GM12878 (cell line): ENCODE results near the gene CCDC63. TPM values are rescaled to one million over a fixed set of nuclear protein-coding genes. Genes with fewer than 3 reads are reported as not detected.
A peak's percentile ranks its signal among the peaks of the same experiment; 100 is the strongest.

Source experiments
- ATAC-seq: fragments of 200-7000 bp; cut with Tn5 transposase; 3 replicates; pipeline ENCODE4 v1.9.1; 2020; ENCODE audit warnings: mild to moderate bottlenecking, moderate library complexity
- BruUV-seq: library from RNA; stranded (reverse); fragments of 400-500 nt; replicated peaks from 2 replicates; lab custom pipeline; 2021; lab: Mats Ljungman, UMichigan
- CTCF ChIA-PET: fragments of 300-600 bp; sonication (Branson Sonifier 250); formaldehyde crosslinking; extraction: SDS; loops from one replicate; lab custom pipeline; 2021; ENCODE audit warnings: inconsistent platforms; lab: Yijun Ruan, JAX
- POLR2A ChIA-PET: fragments of 350-600 bp; formaldehyde crosslinking; extraction: SDS; loops from one replicate; lab custom pipeline; 2021; ENCODE audit warnings: inconsistent platforms; lab: Charles Lee
- RAD21 ChIA-PET: fragments of 300-600 bp; sonication (Branson Sonifier 250); formaldehyde crosslinking; loops from one replicate; lab custom pipeline; 2023; ENCODE audit warnings: antibody characterized with exemption; ENCODE audit not compliant: unreplicated experiment; lab: Charles Lee
- SMC1A ChIA-PET: fragments of 300-600 bp; sonication (Branson Sonifier 250); formaldehyde crosslinking; loops from one replicate; lab custom pipeline; 2023; ENCODE audit not compliant: unreplicated experiment, uncharacterized antibody; lab: Charles Lee
- DNase-seq: peaks from one replicate; pipeline ENCODE4 v3.0.0-alpha.2; 2011; ENCODE audit warnings: low read depth, low spot score
- FAIRE-seq: peaks from 3 replicates; lab custom pipeline; 2011; peaks lifted over from hg19 to GRCh38; lab: Jason Lieb, UNC
- H2AFZ ChIP-seq: 2 replicates; pipeline ENCODE4 v1.6.0; 2011; ENCODE audit warnings: low read depth, low read length, control low read depth; ENCODE audit not compliant: control insufficient read depth
- H3K27ac ChIP-seq: 2 replicates; pipeline ENCODE4 v1.5.1; 2011; ENCODE audit warnings: control low read depth; ENCODE audit not compliant: control insufficient read depth, insufficient read depth
- H3K27me3 ChIP-seq, 2 experiments: replicated peaks in 1 of 2; 2 replicates each; pipeline versions ENCODE4 v1.6.0 to v1.6.1; 2011; ENCODE audit warnings: low read length in 1 of 2; ENCODE audit not compliant: control insufficient read depth in 2 of 2, insufficient read depth in 2 of 2
- H3K36me3 ChIP-seq, 2 experiments: 2 replicates each; pipeline ENCODE4 v1.5.1; 2011; ENCODE audit warnings: low read length in 1 of 2; ENCODE audit not compliant: control insufficient read depth in 2 of 2, insufficient read depth in 2 of 2
- H3K4me1 ChIP-seq: 2 replicates; pipeline ENCODE4 v1.6.1; 2011; ENCODE audit warnings: mild to moderate bottlenecking, low read length, moderate library complexity, mixed read lengths; ENCODE audit not compliant: control insufficient read depth, insufficient read depth
- H3K4me2 ChIP-seq: 2 replicates; pipeline ENCODE4 v1.6.0; 2011; ENCODE audit warnings: control low read depth; ENCODE audit not compliant: control insufficient read depth, insufficient read depth
- H3K4me3 ChIP-seq: fragments of 200-600 bp; sonication (generic); 2 replicates; pipeline ENCODE4 v1.5.1; 2016
- H3K79me2 ChIP-seq: 2 replicates; pipeline ENCODE4 v1.6.0; 2011; ENCODE audit warnings: low read length; ENCODE audit not compliant: control insufficient read depth, insufficient read depth
- H3K9ac ChIP-seq: 2 replicates; pipeline ENCODE4 v1.8.0; 2011; ENCODE audit warnings: low read length, control low read depth, mixed read lengths; ENCODE audit not compliant: control insufficient read depth, insufficient read depth
- H3K9me3 ChIP-seq: replicated peaks from 3 replicates; pipeline ENCODE4 v1.5.1; 2011; ENCODE audit warnings: mild to moderate bottlenecking, low read length; ENCODE audit not compliant: control insufficient read depth, insufficient read depth
- H4K20me1 ChIP-seq: 2 replicates; pipeline ENCODE4 v1.6.0; 2011; ENCODE audit not compliant: control insufficient read depth, insufficient read depth
- KDM1A ChIP-seq: fragments of 200-600 bp; sonication (generic); IDR thresholded peaks from 2 replicates; pipeline ENCODE4 v1.6.1; 2016; ENCODE audit warnings: borderline replicate concordance
- NFIC ChIP-seq: IDR thresholded peaks from 2 replicates; pipeline ENCODE4 v1.6.1; 2012; ENCODE audit warnings: low read depth, mild to moderate bottlenecking, inconsistent platforms, low read length, moderate library complexity
- PKNOX1 ChIP-seq: fragments of 450-650 bp; IDR thresholded peaks from 2 replicates; pipeline ENCODE4 v1.6.1; 2016; ENCODE audit warnings: mild to moderate bottlenecking
- RFX5 ChIP-seq: IDR thresholded peaks from 2 replicates; pipeline ENCODE4 v1.6.1; 2011; ENCODE audit warnings: low read depth, low read length, improper control_type of control experiment
- SMARCA5 ChIP-seq: fragments of 450-650 bp; IDR thresholded peaks from 2 replicates; pipeline ENCODE4 v1.6.1; 2017; ENCODE audit warnings: mild to moderate bottlenecking
- SRF ChIP-seq, 2 experiments: IDR thresholded peaks; 2 replicates each; pipeline ENCODE4 v1.6.1; 2011; ENCODE audit warnings: low read depth in 2 of 2, low read length in 2 of 2, mild to moderate bottlenecking in 1 of 2, moderate library complexity in 1 of 2
- WGBS: methylation state at CpG from one replicate; pipeline ENCODE4 v1.1.6; 2016; ENCODE audit warnings: low lambda C conversion rate; ENCODE audit not compliant: insufficient replicate concordance, insufficient coverage; ENCODE audit errors: missing lambda C conversion rate; 5-methylcytosine and 5-hydroxymethylcytosine counted together
- in situ Hi-C: fragments of 300-500 bp; cut with MboI; formaldehyde crosslinking; loops from 9 replicates; pipeline ENCODE4 v1.14.3; 2018; ENCODE audit warnings: mixed read lengths
- intact Hi-C: fragments of 100-400 bp; cut with micrococcal nuclease; formaldehyde crosslinking; loops from one replicate; pipeline ENCODE4 v1.14.2; 2022; ENCODE audit not compliant: unreplicated experiment
- polyA plus RNA-seq, 11 experiments: library from polyadenylated mRNA; depleted of rRNA in 4 of 11; unstranded in 6 of 11; stranded (reverse) in 5 of 11; fragments of >200 nt; fragmentation: Nextera tagmentation in 4 of 11; fragmentation: Illumina TruSeq in 1 of 11; extraction: Ambion mirVana in 4 of 11; extraction: Trizol in 1 of 11; gene quantifications; 1 replicate in 1 of 11; 2 replicates in 10 of 11; pipeline versions ENCODE4 v1.2.1 to v1.2.3, GENCODE V29; 2011 to 2016; ENCODE audit warnings: inconsistent platforms in 2 of 11, missing spikeins in 2 of 11, low read depth in 1 of 11
- total RNA-seq, 4 experiments: library from RNA; depleted of rRNA in 3 of 4; stranded (reverse); fragments of >200 nt in 3 of 4; fragmentation: Illumina TruSeq in 1 of 4; extraction: Trizol in 1 of 4; gene quantifications; 2 replicates each; pipeline versions ENCODE4 v1.2.1 to v1.2.3, GENCODE V29; 2013 to 2021
- TF ChIP-seq, protein P1 (sequence below): fragments of 450-650 bp; IDR thresholded peaks from 2 replicates; pipeline ENCODE4 v1.6.1; 2017; ENCODE audit warnings: mild to moderate bottlenecking, low read depth, inconsistent platforms; ENCODE audit not compliant: poor library complexity, severe bottlenecking

Gene CCDC63
- total and polyA plus RNA-seq, 10 of the 15 experiments (the other 5 are each of a cell fraction or from before 2014, with no cell fraction given) = not detected

DNA sequence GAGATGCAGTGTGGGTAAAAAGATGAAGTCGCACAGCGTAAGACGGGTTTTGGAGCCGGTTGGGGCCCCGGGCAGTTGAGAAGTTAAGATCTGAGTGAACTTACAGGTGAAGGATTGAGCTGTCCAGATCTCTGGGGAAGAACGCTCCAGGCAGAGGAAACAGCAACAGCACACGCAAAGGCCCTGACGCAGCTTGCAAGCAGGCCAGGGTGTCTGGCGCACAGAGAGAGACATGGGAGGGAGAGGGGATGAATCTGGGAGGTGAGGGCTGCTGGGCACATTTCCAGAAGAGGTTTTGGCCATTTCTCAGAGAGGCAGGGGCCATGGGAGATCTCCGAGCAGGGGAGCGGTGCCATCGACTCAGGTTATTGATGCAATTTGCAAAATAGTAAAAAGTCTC lies 42.6 kb downstream of the CCDC63 start (continued):
- TF ChIP-seq RFX5 = no peak
- TF ChIP-seq, protein P1, sequence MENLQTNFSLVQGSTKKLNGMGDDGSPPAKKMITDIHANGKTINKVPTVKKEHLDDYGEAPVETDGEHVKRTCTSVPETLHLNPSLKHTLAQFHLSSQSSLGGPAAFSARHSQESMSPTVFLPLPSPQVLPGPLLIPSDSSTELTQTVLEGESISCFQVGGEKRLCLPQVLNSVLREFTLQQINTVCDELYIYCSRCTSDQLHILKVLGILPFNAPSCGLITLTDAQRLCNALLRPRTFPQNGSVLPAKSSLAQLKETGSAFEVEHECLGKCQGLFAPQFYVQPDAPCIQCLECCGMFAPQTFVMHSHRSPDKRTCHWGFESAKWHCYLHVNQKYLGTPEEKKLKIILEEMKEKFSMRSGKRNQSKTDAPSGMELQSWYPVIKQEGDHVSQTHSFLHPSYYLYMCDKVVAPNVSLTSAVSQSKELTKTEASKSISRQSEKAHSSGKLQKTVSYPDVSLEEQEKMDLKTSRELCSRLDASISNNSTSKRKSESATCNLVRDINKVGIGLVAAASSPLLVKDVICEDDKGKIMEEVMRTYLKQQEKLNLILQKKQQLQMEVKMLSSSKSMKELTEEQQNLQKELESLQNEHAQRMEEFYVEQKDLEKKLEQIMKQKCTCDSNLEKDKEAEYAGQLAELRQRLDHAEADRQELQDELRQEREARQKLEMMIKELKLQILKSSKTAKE = no peak
- TF ChIP-seq PKNOX1 = no peak
- TF ChIP-seq KDM1A = no peak

GRCh38 chr12:110893956-110894355 lies 47.2 kb downstream of the CCDC63 start:
- FAIRE-seq (no peak), DNase-seq (no peak), ATAC-seq (no peak; the same call in 2 of the 3 replicates)
- H3K9ac ChIP-seq = no peak overlapping the region
- no peak overlapping the region; the same call in 1 of the 2 replicates for H2AFZ ChIP-seq
- no peaks in the 10 kb centered on the region for H4K20me1 ChIP-seq
- no peak overlapping the region for H3K4me3 ChIP-seq
- no TSS peak for BruUV-seq
- in situ Hi-C loops = no loop called here
- peak overlapping the region; percentile 36; the same call in 1 of the 2 replicates for H3K4me2 ChIP-seq
- no peaks in the 10 kb centered on the region for H3K9me3 ChIP-seq
- POLR2A ChIA-PET = no interaction called here
- no peaks in the 10 kb centered on the region for H3K79me2 ChIP-seq
- no peaks in the 10 kb centered on the region; a peak in 1 of 4 replicates for H3K27me3 ChIP-seq
- CTCF ChIA-PET = interaction anchor here (0.7 to 6.4 kb wide), 16 partner anchors 10 to 422 kb away, joined by 3 to 80 read pairs (median 5); no protein-coding TSS in a partner anchor
- H3K36me3 ChIP-seq = no peaks in the 10 kb centered on the region
- H3K27ac ChIP-seq = no peak overlapping the region
- RAD21 ChIA-PET = interaction anchor here (1.1 kb wide), 1 partner anchor 44 kb away, joined by 3 read pairs; no protein-coding TSS in a partner anchor
- no peak for TF ChIP-seq SRF (IDR thresholded peaks at IDR 0.05; ENCODE audit: low read depth in 2 of 2, low read length in 2 of 2)
- TF ChIP-seq NFIC = no peak
- TF ChIP-seq SMARCA5 = peak; percentile 28; the same call in 1 of the 2 replicates
- intact Hi-C loops = loop anchor here (1.0 to 2.0 kb wide), 4 partner anchors 42 to 419 kb away; no protein-coding TSS in a partner anchor
- H3K4me1 ChIP-seq = no peaks in the 10 kb centered on the region
- SMC1A ChIA-PET = interaction anchor here (0.9 to 3.2 kb wide), 8 partner anchors 13 to 407 kb away, joined by 3 to 15 read pairs (median 6); no protein-coding TSS in a partner anchor
- WGBS = 67% methylated on average over 3 of the region's 3 CpGs
